NCI-H748 (cell line): ENCODE measurements around the gene CNIH2.

Experiments used
- DNase-seq: peaks from one replicate; lab custom pipeline; 2025; ENCODE audit not compliant: unreplicated experiment; lab: John Stamatoyannopoulos, UW

Gene CNIH2

DNA sequence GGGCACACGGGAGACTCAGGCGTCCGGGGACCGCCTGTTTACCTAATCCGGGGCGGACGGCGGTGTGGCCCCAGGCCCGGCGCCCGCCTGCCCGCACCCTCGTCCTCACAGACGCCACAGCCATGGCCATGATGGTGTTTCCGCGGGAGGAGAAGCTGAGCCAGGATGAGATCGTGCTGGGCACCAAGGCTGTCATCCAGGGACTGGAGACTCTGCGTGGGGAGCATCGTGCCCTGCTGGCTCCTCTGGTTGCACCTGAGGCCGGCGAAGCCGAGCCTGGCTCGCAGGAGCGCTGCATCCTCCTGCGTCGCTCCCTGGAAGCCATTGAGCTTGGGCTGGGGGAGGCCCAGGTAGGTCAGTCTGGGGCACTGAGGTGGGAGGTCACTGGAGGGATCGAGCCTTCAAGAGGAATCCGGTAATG lies 19.5 kb upstream of the CNIH2 start:
- no peak for DNase-seq

DNA sequence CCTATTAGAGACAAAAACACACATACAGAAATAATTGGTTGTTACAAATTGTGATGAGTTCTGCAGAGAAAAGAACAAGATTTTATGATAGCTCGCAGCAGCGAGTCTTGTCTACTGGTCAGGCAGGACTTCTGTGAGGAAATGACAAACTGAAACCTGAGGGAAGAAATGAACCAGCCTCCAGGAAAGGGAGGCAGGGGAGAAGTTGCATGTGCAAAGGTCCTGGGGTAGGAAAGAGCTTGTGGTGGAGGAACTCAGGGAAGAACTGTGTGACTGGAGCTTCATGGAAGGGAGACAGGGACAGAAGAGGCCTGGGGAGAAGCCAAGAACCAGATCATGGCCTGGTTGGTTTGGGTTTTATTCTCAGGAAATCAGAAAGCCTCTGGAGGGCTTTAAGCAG lies 18.8 kb upstream of the CNIH2 start:
- no peak for DNase-seq

DNA sequence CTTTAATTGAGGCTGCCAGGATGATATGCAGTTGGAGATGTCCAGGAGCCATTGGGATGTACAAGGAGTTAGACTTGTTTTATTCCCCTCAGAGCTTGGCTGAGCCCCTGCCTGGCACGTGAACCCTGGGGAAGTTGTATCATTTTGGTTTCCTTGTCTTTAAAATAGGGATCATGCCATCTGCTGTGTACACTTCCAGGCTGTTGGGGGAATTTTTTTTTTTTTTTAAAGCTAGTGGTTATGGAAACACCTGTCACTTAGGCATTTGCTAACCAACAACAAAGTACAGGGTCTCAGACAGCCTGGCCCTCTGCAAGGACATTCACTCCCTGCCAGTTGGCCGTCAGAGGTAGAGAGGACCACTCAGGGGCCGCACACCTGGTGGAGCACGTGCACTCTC lies 18.0 kb upstream of the CNIH2 start:
- DNase-seq: no peak

DNA sequence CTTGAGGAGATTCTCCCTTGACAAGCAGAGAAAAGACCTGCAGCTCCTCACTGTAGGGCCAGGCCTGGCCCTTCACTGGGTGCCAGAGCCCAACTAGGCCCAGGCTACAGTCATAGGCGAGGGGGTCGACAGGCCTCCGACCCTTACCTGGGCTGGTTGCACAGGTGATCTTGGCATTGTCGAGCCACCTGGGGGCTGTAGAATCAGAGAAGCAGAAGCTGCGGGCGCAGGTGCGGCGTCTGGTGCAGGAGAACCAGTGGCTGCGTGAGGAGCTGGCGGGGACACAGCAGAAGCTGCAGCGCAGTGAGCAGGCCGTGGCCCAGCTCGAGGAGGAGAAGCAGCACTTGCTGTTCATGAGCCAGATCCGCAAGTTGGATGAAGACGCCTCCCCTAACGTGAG lies 16.4 kb upstream of the CNIH2 start:
- no peak for DNase-seq

DNA sequence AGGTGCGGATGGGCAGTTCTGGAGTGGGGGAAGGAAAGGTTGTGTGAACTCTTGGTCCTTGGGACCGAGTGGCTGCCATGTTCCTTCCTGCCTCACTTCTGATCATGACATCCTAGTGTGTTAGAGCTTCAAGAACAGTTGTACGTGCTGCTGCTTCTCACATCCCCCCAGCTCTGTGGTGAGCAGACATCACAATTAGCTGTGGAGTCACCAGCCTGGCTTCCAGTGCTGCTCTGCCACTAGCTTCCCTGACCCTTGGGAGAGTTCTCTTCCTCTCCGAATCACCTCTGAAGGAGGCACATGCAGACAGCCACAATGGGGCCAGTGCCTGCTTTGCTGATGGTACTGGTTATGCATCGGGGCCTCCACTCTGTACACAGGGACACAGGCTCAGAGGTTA lies 15.8 kb upstream of the CNIH2 start:
- DNase-seq: no peak

DNA sequence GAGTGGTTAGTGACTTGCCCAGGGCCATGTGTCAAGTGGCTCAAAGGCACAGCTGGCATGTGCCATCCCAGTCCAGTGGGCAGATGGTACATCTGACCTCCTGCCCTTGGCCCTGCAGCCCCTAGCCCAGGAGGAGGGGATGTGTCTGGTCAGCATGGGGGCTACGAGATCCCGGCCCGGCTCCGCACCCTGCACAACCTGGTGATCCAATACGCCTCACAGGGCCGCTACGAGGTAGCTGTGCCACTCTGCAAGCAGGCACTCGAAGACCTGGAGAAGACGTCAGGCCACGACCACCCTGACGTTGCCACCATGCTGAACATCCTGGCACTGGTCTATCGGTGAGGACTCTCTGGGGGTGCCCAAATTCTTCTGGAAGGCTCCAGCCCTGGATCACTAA lies 15.3 kb upstream of the CNIH2 start:
- no peak for DNase-seq

DNA sequence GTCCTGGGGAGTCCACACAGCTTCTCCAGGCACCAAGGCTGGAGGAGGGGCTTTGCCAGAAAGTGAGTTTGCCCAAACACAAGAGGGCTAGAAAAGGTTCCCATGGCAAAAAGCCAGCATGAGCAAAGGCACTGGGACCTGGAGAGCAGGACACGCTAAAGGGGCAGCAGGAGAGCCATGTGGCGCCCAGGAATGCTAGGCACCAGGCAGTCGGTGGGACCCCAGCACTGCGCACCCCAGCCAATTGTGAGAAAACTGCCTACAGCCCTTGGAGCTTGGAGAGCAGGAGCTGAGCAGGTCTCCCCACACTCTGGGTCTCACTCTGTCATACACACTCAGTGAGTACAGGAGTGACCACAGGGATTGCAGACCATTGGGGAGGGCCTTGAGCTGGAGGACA lies 14.7 kb upstream of the CNIH2 start:
- DNase-seq: no peak

DNA sequence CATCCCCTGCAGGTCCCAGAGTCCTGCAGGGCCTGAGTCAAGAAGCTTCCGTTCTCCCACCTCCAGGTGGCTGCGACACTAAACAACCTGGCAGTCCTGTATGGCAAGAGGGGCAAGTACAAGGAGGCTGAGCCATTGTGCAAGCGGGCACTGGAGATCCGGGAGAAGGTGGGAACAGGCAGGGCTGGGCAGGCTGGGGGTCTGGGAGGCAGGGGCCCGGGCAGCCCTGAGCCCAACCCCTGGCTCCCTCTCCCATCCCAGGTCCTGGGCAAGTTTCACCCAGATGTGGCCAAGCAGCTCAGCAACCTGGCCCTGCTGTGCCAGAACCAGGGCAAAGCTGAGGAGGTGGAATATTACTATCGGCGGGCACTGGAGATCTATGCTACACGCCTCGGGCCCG lies 14.2 kb upstream of the CNIH2 start:
- DNase-seq: no peak

DNA sequence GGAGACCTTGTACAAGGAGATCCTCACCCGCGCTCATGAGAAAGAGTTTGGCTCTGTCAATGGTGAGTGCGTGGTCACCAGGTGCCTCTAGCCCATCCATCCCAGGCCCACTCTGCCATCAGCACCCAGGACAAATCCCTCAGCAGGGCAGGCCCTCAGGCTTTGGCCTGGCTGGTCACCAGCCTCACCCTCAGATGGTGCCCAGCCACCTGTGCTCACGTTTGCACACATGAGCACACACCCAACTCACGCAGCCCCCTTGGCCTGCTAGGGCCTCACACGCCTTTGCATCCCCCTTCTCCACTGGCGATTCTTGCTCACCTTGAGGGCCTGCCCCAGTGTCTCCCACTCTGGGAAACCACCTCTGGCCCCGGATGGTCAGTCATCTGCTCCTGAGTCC lies 13.6 kb upstream of the CNIH2 start:
- DNase-seq: no peak

DNA sequence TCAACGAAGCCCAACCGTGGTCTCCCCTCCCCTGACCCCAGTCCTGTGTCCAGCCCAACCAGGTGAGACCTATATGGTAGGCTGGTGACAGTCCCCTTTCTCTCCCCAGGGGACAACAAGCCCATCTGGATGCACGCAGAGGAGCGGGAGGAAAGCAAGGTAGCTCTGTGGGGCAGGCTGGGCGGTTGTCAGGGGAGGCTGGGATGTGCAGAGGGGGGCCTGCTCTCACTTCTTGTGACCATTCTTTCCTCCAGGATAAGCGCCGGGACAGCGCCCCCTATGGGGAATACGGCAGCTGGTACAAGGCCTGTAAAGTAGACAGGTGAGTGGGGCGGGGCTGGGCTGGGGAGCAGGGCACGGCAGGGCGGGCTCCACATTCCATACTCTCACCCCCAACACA lies 13.1 kb upstream of the CNIH2 start:
- DNase-seq: peak; percentile 42

DNA sequence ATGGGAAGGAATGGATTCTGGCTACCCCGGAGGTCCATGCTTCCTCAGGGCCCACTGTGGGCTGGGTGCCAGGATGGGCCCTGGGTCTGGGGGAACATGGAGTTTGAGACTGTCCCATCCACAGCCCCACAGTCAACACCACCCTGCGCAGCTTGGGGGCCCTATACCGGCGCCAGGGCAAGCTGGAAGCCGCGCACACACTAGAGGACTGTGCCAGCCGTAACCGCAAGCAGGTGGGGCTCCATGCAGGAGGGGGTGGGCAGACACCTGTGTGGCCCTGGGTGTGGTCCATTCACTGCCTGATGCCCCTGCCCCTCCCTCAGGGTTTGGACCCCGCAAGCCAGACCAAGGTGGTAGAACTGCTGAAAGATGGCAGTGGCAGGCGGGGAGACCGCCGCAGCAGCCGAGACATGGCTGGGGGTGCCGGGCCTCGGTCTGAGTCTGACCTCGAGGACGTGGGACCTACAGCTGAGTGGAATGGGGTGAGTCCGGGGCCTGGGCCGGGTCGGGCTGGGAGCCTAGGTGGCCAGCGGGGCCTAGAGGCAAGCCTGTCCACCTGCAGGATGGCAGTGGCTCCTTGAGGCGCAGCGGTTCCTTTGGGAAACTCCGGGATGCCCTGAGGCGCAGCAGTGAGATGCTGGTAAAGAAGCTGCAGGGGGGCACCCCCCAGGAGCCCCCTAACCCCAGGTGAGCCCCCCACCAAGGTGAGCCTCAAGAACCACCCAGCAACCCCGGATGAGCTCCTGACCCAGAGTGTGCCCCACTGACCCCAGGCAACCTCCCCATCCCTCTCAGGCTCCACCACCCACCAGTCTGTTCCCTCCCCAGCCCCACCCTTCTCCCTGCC lies 12.2 kb upstream of the CNIH2 start:
- no peak for DNase-seq

DNA sequence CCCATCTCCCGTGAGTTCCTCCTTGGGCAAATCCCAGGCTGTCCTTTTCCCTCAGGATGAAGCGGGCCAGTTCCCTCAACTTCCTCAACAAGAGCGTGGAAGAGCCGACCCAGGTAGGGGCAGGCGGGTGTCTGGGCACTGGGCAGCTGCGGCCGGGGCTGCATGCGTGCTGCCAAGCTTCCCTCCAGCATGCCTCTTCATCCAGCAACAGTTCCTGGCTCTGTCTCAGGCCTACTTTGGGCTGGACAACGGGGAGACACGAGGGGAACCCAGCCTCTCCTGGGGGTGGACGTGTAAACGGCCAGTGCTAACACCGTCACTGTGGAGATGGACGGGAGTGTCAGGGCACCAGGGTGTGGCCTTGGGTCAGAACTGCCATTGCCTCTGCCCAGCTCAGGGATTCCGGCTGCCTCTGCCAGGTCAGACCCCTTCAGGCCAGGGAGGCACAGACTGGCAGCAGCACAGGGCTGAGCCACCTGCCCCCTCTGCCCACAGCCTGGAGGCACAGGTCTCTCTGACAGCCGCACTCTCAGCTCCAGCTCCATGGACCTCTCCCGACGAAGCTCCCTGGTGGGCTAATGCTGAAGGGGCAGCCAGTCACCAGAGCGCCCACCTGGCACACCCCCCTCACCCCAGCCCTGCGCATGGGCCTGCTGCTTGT lies 11.5 kb upstream of the CNIH2 start:
- no peak for DNase-seq

DNA sequence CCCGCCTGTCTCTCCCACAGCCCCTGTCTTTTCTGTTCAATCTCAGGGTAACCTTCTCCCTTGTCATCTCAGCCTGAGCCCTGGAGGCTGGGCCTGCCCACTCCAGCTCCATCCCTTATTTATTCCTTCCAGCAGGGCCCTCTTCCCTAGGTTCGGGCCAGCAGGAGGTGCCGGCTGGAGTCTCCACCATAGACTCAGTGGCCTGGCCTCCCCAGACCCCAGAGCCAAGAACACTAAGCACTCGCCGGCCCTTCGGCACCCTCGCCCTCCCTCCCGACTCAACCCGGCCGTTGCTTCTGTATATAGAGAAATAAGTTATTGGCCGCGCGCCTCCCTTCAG lies 11.0 kb upstream of the CNIH2 start:
- no peak for DNase-seq

DNA sequence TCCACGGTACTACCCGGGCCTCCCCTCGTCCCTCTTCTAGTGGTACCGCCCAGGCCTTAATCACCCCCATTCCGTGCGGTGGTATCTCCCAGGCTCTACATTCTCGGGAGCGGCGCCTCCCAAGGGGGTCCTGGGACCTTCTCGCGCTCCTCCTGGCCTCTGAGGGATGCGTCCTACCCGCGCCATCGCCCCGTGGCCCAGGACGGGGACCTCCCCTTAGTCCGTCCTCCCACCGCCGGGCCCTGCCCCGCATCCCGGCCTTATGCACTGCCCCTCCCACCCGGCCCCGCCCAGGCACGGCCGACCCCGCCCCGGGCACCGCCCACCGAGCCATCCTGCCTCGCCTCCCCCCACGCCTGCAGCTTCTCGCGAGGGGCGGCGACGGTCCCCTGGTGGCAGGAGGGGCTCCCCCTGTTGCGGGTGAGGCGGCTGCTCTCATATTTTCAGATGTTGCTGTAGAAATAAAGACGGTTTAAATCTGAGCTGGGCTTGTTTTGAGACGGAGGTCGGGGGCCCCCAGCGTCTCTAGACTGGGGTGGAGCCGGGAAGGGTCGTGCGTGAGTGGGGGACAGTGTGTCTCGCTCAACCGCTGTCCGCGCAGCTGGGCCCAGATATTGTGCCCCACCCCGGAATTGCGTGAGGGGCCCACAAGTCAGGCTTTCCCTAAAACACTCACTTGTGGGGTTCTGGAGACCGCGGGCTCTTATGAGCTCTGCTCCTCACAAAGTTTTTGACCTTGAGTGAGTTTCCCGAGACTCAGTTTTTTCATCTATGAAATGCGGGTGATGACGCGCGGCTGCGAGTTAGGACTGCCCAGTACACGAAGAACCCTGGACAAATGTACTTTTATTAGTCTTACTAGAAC lies 10.4 kb upstream of the CNIH2 start:
- DNase-seq: peak; percentile 81

DNA sequence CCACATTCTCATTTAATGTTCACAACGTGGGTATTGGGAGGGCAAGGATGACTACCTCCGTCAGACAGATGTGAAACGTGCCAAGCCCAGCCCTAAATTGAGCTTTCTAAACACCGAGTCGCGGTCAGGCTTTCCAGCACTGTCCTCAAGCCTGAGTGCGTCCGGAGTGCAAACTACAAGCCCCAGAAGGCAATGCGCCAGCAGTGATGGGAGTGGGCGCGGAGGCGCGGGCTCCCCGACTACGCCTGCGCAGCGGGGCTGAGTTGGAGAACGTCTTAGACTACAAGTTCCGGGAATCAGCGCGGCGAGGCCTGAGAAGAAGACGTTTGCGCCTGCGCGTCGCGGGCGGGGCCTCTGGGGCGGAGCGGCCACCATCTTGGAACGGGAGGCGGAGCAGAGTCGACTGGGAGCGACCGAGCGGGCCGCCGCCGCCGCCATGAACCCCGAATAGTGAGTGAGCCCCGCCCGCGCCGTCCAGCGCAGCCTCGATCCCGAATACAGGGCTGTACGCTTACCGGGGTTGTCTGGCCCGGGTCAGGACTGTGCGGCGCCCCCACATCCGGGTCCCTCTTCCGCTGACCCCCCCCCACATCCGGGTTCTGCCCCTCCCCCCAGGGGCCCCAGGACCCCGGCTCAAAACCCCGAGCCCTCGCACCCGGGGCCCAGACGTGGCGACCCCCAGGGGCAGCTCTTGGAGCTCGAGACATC lies 9.6 kb upstream of the CNIH2 start, which contains the start of gene RAB1B:
TSS of gene RAB1B (plus strand) at position 396 of the 708 bp plus-strand sequence. CDS start at position 437, 41 bp downstream.
- DNase-seq: peak; percentile 99

DNA sequence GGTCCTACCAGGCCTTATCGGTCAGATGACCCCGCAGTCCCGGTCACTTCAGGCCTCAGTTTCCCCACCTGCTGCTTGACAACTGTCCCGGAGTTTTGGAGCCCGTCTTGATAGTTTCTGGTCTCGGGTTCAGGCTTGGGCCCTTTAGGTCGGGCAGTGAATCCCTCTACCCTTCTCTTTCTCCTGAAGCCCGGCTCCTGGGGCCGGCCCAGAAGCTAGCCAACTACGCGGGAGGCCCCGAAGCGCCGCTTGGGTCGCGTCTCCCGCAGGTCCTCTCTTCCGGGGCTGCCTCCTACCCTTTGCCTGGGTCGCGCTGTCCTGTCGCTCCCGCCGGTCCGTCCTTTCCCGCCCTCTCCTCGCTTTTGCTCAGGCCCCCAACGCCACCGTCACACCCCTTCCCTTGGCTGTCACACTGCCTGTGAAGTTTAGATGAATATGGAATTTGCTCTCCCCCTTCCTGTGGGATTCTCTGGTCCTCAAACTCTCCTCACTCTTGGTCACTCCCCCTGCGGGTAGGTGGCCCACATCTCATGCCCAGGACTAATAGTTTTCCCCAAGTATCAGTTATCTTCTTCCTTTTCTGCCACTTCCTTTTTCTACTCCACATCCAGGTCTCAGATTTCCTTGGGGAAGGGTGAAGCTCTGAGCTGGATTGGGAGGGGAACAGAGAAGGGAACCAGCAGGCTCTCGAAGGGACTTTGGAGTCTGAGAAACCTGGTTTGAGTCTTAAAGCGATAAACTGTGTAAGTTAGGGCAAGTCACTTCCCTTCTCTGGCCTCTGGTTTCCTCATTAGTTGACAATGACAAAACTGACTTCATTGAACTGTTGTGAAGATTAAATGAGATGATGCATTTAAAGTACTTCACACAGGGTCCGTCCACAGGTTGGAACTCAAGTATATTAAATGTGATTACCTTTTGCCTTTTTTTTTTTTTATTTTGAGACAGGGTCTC lies 8.7 kb upstream of the CNIH2 start:
- peak; percentile 51 for DNase-seq

DNA sequence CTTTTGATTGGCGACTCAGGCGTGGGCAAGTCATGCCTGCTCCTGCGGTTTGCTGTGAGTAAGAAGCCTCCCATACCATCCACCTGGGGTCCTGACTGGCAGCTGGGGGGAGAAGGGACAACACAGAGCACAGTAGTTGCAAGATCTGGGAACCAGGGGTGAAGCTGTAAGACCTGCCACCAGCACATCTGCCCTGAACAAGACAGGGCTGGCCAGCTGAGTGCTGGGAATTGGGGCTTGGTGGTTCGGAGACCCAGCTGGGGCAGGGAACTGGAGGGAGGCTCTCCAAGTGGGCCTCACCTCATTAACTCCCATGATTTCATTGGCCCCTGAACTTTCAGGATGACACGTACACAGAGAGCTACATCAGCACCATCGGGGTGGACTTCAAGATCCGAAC lies 6.2 kb upstream of the CNIH2 start:
- no peak for DNase-seq

DNA sequence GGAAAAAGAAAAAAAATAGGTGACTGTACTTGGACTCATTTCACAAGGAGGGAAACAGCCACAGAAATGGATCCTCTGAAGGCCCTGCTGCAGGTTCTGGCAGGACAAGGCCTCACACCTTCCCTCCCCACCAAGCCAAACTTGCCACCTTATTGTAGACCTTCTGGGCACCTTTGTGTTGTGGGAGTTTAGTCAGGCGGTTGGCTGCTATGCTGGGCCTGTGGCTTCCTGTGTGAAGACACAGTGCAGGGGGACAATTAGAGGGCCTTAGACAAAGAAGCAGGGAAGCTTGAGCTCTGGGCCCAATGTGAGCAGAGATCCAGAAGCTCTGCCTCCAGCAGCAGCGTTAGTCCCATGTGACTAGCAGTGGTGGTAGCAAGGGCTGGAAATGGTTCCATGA lies 5.4 kb upstream of the CNIH2 start:
- DNase-seq: no peak

DNA sequence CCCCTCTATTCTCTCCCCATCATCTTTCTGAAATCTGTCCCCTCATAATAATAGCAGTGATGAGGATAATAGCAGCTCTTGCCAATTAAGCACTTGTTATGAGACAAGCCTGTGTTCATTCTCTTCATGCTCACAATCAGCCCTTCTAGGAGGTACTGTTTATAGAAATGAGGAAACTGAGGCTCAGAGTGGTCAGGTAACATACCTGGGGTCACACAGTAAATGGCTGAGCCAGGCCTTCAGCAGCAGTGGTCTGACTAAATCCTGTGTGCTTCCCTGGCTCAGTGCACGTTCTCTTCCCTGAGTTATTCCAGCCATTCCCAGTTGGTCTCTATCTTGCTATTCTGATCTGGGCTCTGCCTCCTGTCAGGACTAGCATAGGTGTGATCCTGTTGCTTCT lies 3.8 kb upstream of the CNIH2 start:
- DNase-seq: no peak

DNA sequence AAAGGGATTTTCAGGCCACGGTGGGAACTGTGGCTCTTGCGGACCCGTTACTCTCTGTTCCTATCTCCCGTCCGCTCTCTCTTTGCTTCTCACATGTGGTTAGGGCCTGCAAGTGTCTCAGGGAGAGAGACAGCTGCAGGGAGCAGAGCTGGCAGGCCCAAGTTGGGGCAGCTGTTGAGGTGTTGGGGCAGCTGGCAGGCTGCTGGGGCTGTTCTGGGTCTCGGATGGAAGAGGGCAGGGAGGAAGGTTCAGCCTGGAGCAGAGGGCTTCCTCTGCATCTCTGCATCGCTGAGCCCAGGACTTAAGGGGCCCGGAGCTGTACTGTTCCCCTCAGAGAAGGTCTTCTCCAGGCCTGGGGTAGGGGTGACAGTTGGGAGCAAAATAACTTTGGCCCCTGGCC lies 2.6 kb upstream of the CNIH2 start:
- no peak for DNase-seq
